HEK293 (cell line): ENCODE measurements around the gene SFXN2.

Experiments used
- CTCF ChIA-PET: fragments of 350-600 bp; formaldehyde crosslinking; extraction: SDS; loops from one replicate; lab custom pipeline; 2021; ENCODE audit warnings: antibody characterized with exemption; lab: Yijun Ruan, JAX
- POLR2A ChIA-PET: fragments of 300-600 bp; formaldehyde crosslinking; extraction: SDS; loops from one replicate; lab custom pipeline; 2020; ENCODE audit warnings: antibody characterized with exemption, inconsistent platforms; lab: Yijun Ruan, JAX
- H3K27ac ChIP-seq: fragments of 200-500 bp; sonication (Bioruptor generic); 2 replicates; pipeline ENCODE4 v1.5.1; 2014; ENCODE audit warnings: low read depth, low read length, control low read depth, inconsistent platforms; ENCODE audit errors: extremely low read depth
- H3K36me3 ChIP-seq, 2 experiments: fragments of 200-500 bp in 1 of 2; sonication (Bioruptor generic) in 1 of 2; 1 replicate in 1 of 2; 2 replicates in 1 of 2; pipeline ENCODE4 v1.5.1; 2014 to 2017; ENCODE audit warnings: inconsistent platforms in 2 of 2, low read length in 2 of 2; ENCODE audit not compliant: control insufficient read depth in 2 of 2, insufficient read depth in 1 of 2
- H3K4me1 ChIP-seq: fragments of 200-500 bp; sonication (Bioruptor generic); 2 replicates; pipeline ENCODE4 v1.5.1; 2014; ENCODE audit warnings: mild to moderate bottlenecking, low read length, inconsistent platforms; ENCODE audit not compliant: control insufficient read depth, insufficient read depth
- H3K4me3 ChIP-seq: 2 replicates; pipeline ENCODE4 v1.5.1; 2011; ENCODE audit warnings: low read depth, mild to moderate bottlenecking, control low read depth, low read length, moderate library complexity
- H3K9me3 ChIP-seq: fragments of 200-500 bp; sonication (Bioruptor generic); 2 replicates; pipeline ENCODE4 v1.5.1; 2014; ENCODE audit warnings: low read depth, low read length, inconsistent platforms; ENCODE audit not compliant: control insufficient read depth, insufficient read depth
- EGR2 ChIP-seq: fragments of 450-650 bp; formaldehyde crosslinking; IDR thresholded peaks from 2 replicates; pipeline ENCODE4 v1.5.1; 2016; ENCODE audit warnings: low read depth, missing biosample characterization, missing genetic modification characterization
- KLF1 ChIP-seq: fragments of 450-650 bp; formaldehyde crosslinking; IDR thresholded peaks from 2 replicates; pipeline ENCODE4 v1.5.1; 2016; ENCODE audit warnings: missing biosample characterization, missing genetic modification characterization
- ZBTB21 ChIP-seq: fragments of 450-650 bp; formaldehyde crosslinking; IDR thresholded peaks from 2 replicates; pipeline ENCODE4 v1.5.1; 2017; ENCODE audit warnings: missing biosample characterization, missing genetic modification characterization
- ZFHX2 ChIP-seq: fragments of 450-650 bp; formaldehyde crosslinking; conservative IDR thresholded peaks from 2 replicates; pipeline ENCODE4 v1.5.1; 2016; ENCODE audit warnings: missing biosample characterization, missing genetic modification characterization
- ZNF114 ChIP-seq: fragments of 450-650 bp; formaldehyde crosslinking; IDR thresholded peaks from 2 replicates; pipeline ENCODE4 v1.5.0; 2017; ENCODE audit warnings: missing biosample characterization, missing genetic modification characterization
- ZNF214 ChIP-seq: fragments of 450-650 bp; formaldehyde crosslinking; IDR thresholded peaks from 2 replicates; pipeline ENCODE4 v1.5.1; 2017; ENCODE audit warnings: missing biosample characterization, mild to moderate bottlenecking, missing genetic modification characterization, borderline replicate concordance
- ZNF223 ChIP-seq: fragments of 450-650 bp; formaldehyde crosslinking; IDR thresholded peaks from 2 replicates; pipeline ENCODE4 v1.5.1; 2016; ENCODE audit warnings: missing biosample characterization, missing genetic modification characterization
- ZNF266 ChIP-seq: fragments of 450-650 bp; formaldehyde crosslinking; IDR thresholded peaks from 2 replicates; pipeline ENCODE4 v1.5.1; 2016; ENCODE audit warnings: missing biosample characterization, missing genetic modification characterization, low read depth
- ZNF362 ChIP-seq: fragments of 450-650 bp; formaldehyde crosslinking; IDR thresholded peaks from 2 replicates; pipeline ENCODE4 v1.5.1; 2016; ENCODE audit warnings: missing biosample characterization, missing genetic modification characterization
- ZNF416 ChIP-seq: fragments of 450-650 bp; formaldehyde crosslinking; IDR thresholded peaks from 2 replicates; pipeline ENCODE4 v1.5.1; 2016; ENCODE audit warnings: missing biosample characterization, missing genetic modification characterization
- ZNF513 ChIP-seq: fragments of 450-650 bp; IDR thresholded peaks from 2 replicates; pipeline ENCODE4 v1.5.1; 2018; ENCODE audit warnings: missing biosample characterization, missing genetic modification characterization
- ZNF629 ChIP-seq: fragments of 450-650 bp; formaldehyde crosslinking; IDR thresholded peaks from 2 replicates; pipeline ENCODE4 v1.5.1; 2017; ENCODE audit warnings: missing biosample characterization, missing genetic modification characterization
- ZNF677 ChIP-seq: fragments of 450-650 bp; IDR thresholded peaks from 2 replicates; pipeline ENCODE4 v1.5.0; 2018; ENCODE audit warnings: missing biosample characterization, mild to moderate bottlenecking, missing genetic modification characterization, moderate library complexity
- ZNF785 ChIP-seq: fragments of 450-650 bp; formaldehyde crosslinking; IDR thresholded peaks from 2 replicates; pipeline ENCODE4 v1.5.1; 2016; ENCODE audit warnings: missing biosample characterization, missing genetic modification characterization
- ZNF791 ChIP-seq: fragments of 450-650 bp; formaldehyde crosslinking; IDR thresholded peaks from 2 replicates; pipeline ENCODE4 v1.5.1; 2016; ENCODE audit warnings: missing biosample characterization, missing genetic modification characterization
- ZNF830 ChIP-seq: fragments of 450-650 bp; IDR thresholded peaks from 2 replicates; pipeline ENCODE4 v1.5.0; 2018; ENCODE audit warnings: missing biosample characterization, missing genetic modification characterization, low read depth, mild to moderate bottlenecking, moderate library complexity
- ZSCAN18 ChIP-seq: fragments of 450-650 bp; formaldehyde crosslinking; IDR thresholded peaks from 2 replicates; pipeline ENCODE4 v1.5.1; 2016; ENCODE audit warnings: missing biosample characterization, missing genetic modification characterization
- ZSCAN30 ChIP-seq: fragments of 450-650 bp; IDR thresholded peaks from 2 replicates; pipeline ENCODE4 v1.5.1; 2018; ENCODE audit warnings: missing biosample characterization, mild to moderate bottlenecking, missing genetic modification characterization, moderate library complexity

Gene SFXN2

GRCh38 chr10:102782673-102783551, 68.5 kb downstream of the SFXN2 start:
- POLR2A ChIA-PET, result no interaction called here

GRCh38 chr10:102783568-102783967, 69.1 kb downstream of the SFXN2 start:
- Histone ChIP-seq H3K27ac (no peak overlapping the region), H3K4me3 (no peak overlapping the region), H3K36me3 (no peaks in the 10 kb centered on the region), H3K9me3 (no peaks in the 10 kb centered on the region), H3K4me1 (peaks cover 3% of the 10 kb centered on the region)
- ChIA-PET POLR2A (no interaction called here), CTCF (interaction anchor here (0.6 kb wide), 1 partner anchor 308 kb away, joined by 3 read pairs; no protein-coding TSS in a partner anchor)
- TF ChIP-seq ZNF830 (tag by site-specific recombination) (no peak), ZNF114 (tag by site-specific recombination) (no peak), ZBTB21 (tag by site-specific recombination) (no peak), ZSCAN30 (no peak), ZNF223 (tag by site-specific recombination) (no peak), ZNF629 (tag by site-specific recombination) (no peak), ZNF416 (no peak), KLF1 (tag by site-specific recombination) (no peak), ZSCAN18 (no peak), ZNF677 (no peak), ZNF791 (tag by site-specific recombination) (no peak), ZNF513 (tag by site-specific recombination) (no peak), ZNF266 (tag by site-specific recombination) (no peak), ZNF785 (tag by site-specific recombination) (no peak), ZNF214 (tag by site-specific recombination) (no peak)

More at GRCh38 chr10:102782673-102783551, 68.5 kb downstream of the SFXN2 start:
- CTCF ChIA-PET, result interaction anchor here (0.6 to 0.9 kb wide), 2 partner anchors 10 to 309 kb away, joined by 3 read pairs; no protein-coding TSS in a partner anchor
- H3K27ac ChIP-seq, result no peak overlapping the region
- no peak overlapping the region for H3K4me3 ChIP-seq
- peaks cover 3% of the 10 kb centered on the region for H3K4me1 ChIP-seq
- H3K36me3 ChIP-seq, result no peaks in the 10 kb centered on the region
- 0 out of 2 replicates have a peak, but pooled peaks have one; percentile 7 for TF ChIP-seq ZFHX2 (tag by site-specific recombination)
- TF ChIP-seq ZNF362 (tag by site-specific recombination), result no peak
- 0 out of 2 replicates have a peak, but pooled peaks have one; percentile 8 for TF ChIP-seq EGR2 (tag by site-specific recombination)
- no peaks in the 10 kb centered on the region for H3K9me3 ChIP-seq
